GM21515 (cell line): Measurements from ENCODE around the gene GALNT9.

Experiments
- ATAC-seq: cut with Tn5 transposase; IDR thresholded peaks from one replicate; pipeline ENCODE4 v1.9.1; 2021; ENCODE audit not compliant: unreplicated experiment

Gene GALNT9

GRCh38 chr12:132344601-132345000 is 15.2 kb upstream of the GALNT9 start:
- no peak for ATAC-seq

DNA sequence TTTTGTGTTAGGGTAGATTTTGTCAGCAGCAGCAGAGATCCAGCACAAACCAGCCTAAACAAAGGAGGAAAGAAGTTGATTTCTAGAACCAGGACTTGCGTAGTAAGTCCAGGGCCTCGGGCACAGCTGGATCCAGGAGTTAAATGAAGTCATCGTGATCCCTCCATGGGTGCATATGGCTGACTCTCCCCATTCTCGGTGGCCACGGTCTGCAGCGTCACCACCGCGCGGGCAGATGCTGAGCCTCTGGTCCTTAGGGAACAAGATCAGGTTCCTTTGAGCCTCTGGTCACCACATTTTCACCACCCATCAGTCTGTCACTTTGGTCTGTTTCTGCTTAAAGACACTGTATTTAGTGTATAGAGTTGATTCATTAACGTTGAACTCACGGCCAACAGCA is 14.8 kb upstream of the GALNT9 start:
- ATAC-seq = no peak

DNA sequence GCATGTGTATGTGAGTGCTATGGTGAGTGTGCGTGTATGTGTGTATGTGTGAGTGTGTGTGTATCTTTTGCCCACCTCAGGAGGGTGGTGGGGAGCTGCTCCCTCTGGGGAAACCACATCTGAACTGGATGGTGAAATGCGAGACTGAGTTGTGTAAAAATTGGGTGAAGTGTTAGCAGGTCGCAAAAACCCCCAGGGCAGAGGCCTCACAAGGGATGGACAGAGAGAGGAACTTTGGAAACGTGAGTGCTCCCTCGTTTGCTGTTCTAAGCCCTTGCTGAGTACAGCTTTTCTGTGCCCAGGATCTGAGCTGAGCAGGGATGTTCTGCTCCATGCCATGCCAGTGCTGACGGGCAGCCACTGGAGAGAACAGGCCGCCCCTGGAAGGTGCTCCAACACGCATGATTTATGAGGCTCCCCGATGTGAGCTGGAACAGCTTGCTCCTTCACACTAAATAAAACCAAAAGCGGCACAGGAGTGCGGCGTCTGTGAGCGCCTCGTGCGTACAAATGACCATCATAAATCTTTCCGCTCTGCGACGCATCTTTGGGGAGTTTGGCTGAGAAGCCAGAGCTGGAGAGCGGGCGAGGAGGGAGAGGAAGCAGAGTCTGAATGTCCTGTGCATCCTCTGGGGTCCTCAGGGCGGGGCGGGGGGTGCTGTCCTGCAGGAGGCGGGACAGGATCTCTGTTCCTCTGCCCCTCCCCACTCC is 14.1 kb upstream of the GALNT9 start:
- ATAC-seq = no peak

- no peak for ATAC-seq
Measured at GRCh38 chr12:132342251-132343227, 13.2 kb upstream of the GALNT9 start.

DNA sequence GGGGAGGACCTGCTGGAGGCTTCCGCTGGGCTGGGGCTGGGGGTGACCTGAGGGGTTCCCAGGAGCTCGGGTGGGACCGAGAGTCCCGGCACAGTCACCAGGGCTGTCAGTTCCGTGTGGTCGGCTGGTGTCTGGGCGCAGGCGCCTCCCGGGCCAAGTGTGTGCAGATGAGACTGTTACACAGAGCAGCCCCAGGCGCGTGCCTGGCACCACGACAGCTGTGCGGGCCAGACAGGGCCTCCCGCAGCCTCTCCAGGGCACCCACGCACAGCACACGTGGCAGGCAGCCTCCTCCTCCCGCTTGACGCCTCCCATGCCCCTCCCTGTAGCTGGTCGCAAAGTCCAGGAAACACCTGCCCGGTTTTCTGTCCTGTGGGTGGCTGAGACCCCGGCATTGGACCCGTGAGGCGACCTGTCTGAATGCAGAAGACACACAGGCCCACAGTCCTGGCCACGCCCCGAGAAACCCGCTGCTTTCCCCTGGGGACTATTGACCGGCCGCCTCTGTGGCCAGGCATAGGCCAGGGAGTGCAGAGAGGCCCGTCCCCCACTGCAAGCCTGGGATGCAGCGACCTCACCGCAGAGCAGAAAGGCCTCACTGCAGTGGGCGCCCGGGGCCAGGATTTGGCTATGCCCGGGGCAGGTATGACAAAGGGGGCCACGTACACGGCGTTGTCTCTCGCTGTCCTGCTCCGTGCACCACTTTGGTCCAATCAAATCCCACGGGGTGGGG is 12.1 kb upstream of the GALNT9 start:
- ATAC-seq = no peak

DNA sequence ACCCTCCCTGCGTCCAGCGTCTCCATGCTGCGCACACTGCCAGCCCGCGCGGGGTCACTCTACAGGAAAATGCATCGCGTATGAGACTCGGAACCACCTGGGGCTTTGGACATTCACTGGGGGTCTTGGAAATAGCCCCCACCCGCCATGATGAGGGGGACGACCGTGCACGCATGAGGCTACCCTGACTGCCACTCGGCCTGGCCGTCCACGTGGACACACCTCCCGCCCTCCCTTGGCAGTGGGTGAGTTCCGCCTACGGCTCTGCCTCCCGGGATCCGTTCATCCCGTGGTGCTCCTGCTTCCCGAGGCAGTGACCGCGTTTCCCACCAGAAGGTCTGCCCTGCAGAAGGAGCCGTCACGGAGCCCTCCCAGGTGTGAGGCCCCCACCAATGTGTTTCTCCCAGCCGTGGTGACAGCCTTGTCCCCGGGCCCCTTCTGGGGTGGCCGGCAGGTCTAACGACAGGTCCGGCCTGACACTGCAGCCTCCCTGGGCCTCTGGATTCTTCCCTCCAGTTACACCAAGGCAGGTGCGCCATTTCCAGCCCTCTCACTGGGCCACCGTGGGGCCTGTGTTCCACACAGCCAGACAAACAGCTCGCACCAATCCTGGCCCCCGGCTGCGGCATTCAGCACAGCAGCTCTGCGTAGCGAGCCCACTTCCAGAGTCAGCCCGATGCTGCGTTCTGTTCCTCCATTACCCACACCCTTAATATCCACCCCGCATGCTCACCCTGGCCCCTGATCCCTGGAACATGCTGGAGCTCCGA is 11.1 kb upstream of the GALNT9 start:
- ATAC-seq = no peak

DNA sequence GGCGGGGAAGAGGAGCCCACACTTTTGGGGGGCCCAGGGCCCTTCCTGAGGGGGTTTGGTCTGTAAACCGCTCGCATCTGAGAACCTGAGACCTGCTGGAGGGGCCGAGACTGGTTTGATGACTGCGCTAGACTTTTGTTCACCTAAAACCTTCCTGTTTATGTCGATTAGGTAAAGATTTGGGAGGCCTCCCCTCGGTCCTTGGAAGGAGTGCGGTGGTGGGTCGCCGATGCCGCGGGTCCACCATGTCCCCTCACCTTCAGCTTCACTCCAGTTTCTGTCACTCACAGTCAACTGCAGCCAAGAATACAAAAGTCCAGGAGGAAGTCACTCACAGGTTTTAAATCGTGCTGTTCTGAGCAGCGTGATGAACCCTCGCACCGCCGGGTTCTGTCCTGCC is 10.5 kb upstream of the GALNT9 start:
- ATAC-seq = no peak

- ATAC-seq = no peak
Measured at GRCh38 chr12:132338781-132339180, 9.4 kb upstream of the GALNT9 start.

DNA sequence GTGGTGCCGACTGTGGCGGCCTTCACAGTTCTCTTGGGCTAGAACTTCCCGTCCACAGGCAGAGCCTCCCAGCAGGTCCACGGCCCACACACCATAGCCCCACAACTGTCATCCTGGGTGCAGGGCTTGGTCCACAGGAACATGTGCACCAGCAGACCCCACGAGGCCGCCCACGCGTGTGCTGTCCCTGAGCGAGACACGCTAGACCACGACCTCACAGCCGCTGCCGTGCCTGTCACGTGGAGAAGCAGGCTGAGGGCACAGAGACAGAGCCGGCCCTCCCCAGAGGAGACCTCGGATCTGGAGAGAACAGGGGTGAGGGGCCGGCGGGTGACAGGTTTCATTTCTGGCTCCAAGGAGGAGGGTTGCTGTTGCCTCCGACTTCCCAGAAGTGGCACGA is 8.9 kb upstream of the GALNT9 start:
- ATAC-seq = no peak

DNA sequence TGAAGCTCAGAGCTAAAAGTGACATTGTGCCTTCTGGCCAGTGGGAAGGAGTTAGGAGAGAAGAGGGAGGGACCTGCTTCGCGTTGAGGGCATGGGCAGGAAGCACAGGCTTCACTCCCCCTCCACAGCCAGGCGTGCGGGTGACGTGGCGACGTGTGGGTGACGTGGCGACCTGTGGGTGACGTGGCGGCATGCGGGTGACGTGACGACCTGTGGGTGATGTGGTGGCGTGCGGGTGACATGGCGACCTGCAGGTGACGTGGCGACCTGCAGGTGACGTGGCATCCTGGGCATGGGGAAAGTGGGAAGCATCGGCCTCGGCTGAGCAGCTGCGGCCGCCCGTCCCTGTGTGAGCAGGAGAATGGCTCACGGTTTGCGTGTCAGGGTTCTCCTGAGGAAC is 8.2 kb upstream of the GALNT9 start:
- ATAC-seq = no peak

DNA sequence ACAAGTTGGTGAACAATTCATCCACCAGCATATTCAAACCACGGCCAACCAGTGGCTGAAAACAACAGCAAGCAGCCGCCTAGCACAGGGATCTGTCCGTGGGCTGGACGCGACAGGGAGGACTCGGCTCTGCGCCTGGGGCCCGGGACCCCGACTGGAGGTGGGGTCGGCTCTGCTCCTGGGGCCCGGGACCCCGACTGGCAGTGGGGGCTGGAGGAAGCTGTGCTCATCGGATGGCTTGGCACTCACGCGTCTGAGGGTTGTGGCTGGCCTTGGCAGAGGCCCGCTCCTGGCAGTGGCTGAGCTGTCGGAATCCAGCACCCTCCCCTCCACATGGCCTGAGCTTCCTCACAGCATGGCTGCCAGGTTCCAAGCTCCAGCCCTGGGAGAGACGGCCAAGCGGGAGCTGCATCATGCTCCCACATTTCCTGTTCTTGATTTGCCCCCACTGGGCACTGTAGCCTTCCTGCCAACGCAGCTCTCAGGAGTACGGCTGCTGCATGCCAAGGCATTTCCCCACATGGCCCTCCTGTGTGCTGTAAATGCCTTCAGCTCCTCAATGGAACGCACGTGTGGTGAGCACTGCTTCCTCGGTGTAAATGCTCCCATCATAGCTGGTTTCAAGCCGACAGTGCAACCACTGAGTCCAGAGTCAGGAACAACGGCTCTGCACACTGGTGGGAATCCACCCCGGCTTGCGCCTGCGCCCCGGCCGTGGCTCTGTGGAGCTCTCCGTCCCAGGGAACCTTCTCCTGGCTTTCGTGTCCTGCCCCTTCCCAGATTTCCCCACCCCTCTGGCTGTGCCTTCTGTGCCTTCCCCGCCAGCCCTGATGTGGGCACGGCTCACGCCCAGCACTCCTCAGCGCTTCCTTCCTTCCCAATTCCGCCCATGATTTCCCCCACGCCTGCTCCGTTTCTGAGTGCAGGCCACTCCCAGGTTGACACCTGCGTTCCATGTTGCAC is 7.3 kb upstream of the GALNT9 start:
- ATAC-seq = no peak

DNA sequence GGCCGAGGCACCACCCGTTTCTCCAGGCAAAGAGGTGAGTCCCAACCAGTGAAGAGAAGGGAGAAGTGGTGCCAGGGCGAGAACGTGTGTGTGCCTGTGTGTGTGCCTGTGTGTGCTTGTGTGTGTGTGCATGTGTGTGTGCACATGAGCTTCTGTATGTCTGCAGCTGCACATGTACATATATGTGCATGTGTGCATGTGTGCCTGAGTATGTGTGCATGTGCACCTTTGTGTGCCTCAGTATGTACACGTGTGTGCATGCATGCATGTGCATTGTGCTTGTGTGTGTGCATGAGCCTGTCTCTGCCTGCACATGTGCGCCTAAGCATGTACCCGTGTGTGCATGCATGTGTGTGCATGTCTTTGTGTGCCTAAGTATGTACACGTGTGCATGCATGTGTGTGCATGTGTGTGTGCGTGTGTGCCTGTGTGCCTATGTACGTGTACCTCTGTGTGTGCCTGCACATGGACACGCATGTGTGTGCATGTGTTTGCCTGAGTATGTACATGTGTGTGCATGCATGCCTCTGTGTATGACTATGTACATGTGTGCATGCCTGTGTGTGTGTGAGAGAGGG is 5.9 kb upstream of the GALNT9 start:
- ATAC-seq = no peak

DNA sequence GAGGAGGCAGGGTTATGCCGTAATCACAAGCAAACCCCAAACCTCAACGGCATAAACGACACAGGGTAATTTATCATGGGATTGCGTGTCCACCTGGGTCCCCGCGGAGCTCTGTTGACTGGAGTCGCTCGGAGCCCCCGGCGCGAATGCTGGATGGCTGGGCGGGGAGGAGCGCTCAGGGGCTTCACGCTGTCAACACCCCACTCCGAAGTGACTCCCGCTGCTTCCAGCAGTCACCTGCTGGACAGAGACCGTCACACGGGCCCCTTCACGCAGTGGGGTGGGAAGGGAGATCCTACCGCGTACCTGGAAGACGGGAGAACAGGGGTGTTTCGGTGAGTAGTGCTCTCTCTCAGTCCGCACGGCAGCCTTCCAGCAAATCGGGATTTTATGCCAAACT is 4.4 kb upstream of the GALNT9 start:
- ATAC-seq = no peak

DNA sequence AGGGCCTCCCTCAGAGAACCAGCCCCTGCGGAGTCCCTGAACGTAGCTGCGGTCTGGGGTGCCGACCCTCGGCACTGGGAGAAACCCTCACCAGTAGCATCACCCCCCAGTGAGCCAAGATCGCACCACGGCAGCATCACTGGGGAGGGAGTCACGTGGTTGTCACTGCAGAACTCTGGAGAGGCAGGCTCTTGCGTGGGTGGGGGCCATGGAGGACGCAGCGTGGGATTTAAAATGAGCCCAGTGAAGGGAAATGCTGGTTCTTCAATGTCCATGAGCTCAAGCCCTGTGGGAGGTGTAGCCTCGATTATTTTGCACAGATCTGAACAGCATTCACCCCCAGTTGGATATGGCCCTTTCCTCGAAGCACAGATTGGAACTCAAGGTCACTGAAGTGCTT is 3.9 kb upstream of the GALNT9 start:
- ATAC-seq = no peak

GRCh38 chr12:132330549-132330881 is 1.1 kb upstream of the GALNT9 start:
- no peak for ATAC-seq

GRCh38 chr12:132329720-132330548 is 545 bp upstream of the GALNT9 start:
- ATAC-seq = no peak

DNA sequence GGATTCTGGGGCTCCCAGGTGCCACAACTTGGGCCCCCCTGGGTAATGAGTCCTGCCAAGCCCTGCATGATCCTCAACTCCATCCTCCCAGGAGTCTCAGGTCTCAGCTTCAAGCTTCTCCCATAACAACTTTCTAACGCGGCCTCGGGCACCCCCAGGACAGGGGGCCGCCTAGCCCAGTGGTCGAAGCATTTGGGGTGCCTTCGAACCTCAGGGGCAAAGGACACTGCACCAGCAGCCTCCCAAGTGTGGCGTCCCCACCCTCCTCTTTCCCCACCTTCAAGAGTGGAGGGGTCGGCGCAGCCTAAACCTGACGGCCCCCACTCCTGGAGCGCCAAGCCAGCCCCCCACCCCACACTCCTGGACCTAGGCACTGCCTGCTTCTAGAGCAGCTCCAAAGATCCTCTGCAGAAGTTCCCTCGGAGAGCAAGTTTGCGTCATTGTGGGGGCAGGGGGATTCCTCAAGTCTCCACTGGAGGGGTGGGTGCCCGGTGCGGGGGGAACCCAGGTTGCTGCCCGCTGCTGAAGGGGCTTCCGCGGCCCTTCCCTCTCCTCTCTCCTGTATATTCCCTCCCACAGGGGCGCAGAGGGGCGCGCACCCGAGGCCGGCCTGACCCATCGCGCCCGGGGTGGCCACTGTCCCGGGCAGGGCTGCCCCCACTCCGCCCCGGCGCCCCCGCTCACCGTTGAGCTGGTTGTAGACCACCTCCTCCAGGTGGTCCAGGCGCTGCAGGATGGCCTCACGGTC is 933 bp downstream of the GALNT9 start:
- no peak for ATAC-seq
